CD8-positive, alpha-beta memory T cell (primary cell): ENCODE results near the gene GOSR1. TPM values are rescaled to one million over a fixed set of nuclear protein-coding genes. Genes with fewer than 3 reads are reported as not detected.
A peak's percentile ranks its signal among the peaks of the same experiment; 100 is the strongest.
"Not testable (repeated sequence)": the region's sequence is repeated elsewhere in the genome, so short reads cannot be mapped to it uniquely, and the experiment has no call there.

Experiments used
- CTCF ChIA-PET: fragments of 350-600 bp; sonication (Branson Sonifier 250); formaldehyde crosslinking; loops from one replicate; lab custom pipeline; 2021; ENCODE audit warnings: antibody characterized with exemption; lab: Charles Lee
- POLR2A ChIA-PET: fragments of 350-600 bp; sonication (Branson Sonifier 250); formaldehyde crosslinking; loops from one replicate; lab custom pipeline; 2021; ENCODE audit warnings: antibody characterized with exemption; lab: Charles Lee
- DNase-seq, 5 donors: peaks; one replicate each; pipeline versions ENCODE4 v3.0.0 to v3.0.0-alpha.2; 2020 to 2022; ENCODE audit warnings: mixed read lengths in 1 of 5
- H3K27ac ChIP-seq: one replicate; pipeline ENCODE4 v1.7.0; 2013; ENCODE audit warnings: low read depth, mild to moderate bottlenecking, low read length, moderate library complexity
- H3K27me3 ChIP-seq: 2 replicates; pipeline ENCODE4 v1.7.0; 2013; ENCODE audit warnings: low read length, mild to moderate bottlenecking; ENCODE audit not compliant: insufficient read depth, poor library complexity, severe bottlenecking
- H3K36me3 ChIP-seq: 2 replicates; pipeline ENCODE4 v1.7.0; 2013; ENCODE audit warnings: mild to moderate bottlenecking, low read length, moderate library complexity; ENCODE audit not compliant: insufficient read depth
- H3K4me1 ChIP-seq: 2 replicates; pipeline ENCODE4 v1.7.0; 2013; ENCODE audit warnings: mild to moderate bottlenecking, low read length, moderate library complexity; ENCODE audit not compliant: insufficient read depth
- H3K4me3 ChIP-seq: 2 replicates; pipeline ENCODE4 v1.7.0; 2013; ENCODE audit warnings: mild to moderate bottlenecking, low read length
- H3K9me3 ChIP-seq: 2 replicates; pipeline ENCODE4 v1.7.0; 2013; ENCODE audit warnings: mild to moderate bottlenecking, low read length
- H3K27ac Mint-ChIP-seq, 8 donors: one replicate each; pipeline ENCODE4 v1.8.0; 2020 to 2021; ENCODE audit warnings: mixed read lengths in 8 of 8, mild to moderate bottlenecking in 6 of 8, inconsistent platforms in 3 of 8, moderate library complexity in 3 of 8
- H3K27me3 Mint-ChIP-seq, 2 donors: one replicate each; pipeline ENCODE4 v1.8.0; 2020 to 2021; ENCODE audit warnings: mixed read lengths in 2 of 2, mild to moderate bottlenecking in 1 of 2, moderate library complexity in 1 of 2
- H3K36me3 Mint-ChIP-seq, 3 donors: one replicate each; pipeline ENCODE4 v1.8.0; 2020 to 2021; ENCODE audit warnings: mixed read lengths in 3 of 3, inconsistent platforms in 1 of 3, mild to moderate bottlenecking in 1 of 3
- H3K4me1 Mint-ChIP-seq, 3 donors: one replicate each; pipeline ENCODE4 v1.8.0; 2020 to 2021; ENCODE audit warnings: mixed read lengths in 3 of 3, inconsistent platforms in 1 of 3, mild to moderate bottlenecking in 1 of 3
- H3K4me3 Mint-ChIP-seq, 7 donors: one replicate each; pipeline ENCODE4 v1.8.0; 2020 to 2021; ENCODE audit warnings: mixed read lengths in 7 of 7, mild to moderate bottlenecking in 6 of 7, moderate library complexity in 4 of 7, inconsistent platforms in 2 of 7
- H3K9me3 Mint-ChIP-seq, 5 donors: one replicate each; pipeline ENCODE4 v1.8.0; 2020 to 2022; ENCODE audit warnings: mixed read lengths in 5 of 5, mild to moderate bottlenecking in 3 of 5, moderate library complexity in 2 of 5, inconsistent platforms in 1 of 5
- polyA plus RNA-seq: library from polyadenylated mRNA; unstranded; fragments of 300-500 nt; fragmentation: Illumina TruSeq; gene quantifications from one replicate; pipeline ENCODE4 v1.2.3, GENCODE V29; 2021
- total RNA-seq, 2 experiments: library from RNA; stranded (reverse); gene quantifications; one replicate each; pipeline ENCODE4 v1.2.3, GENCODE V29; 2021

The GOSR1 gene
- 10 to 100 TPM; 59.1 to 63.1 TPM for total RNA-seq
- polyA plus RNA-seq = 63.2 TPM

GRCh38 chr17:30477083-30477773, at the start of gene GOSR1:
Gene GOSR1, plus strand, starts transcription at chr17:30477408. Its CDS starts 26 bp downstream, at chr17:30477434.
- H3K4me1 Mint-ChIP-seq = peaks cover 32 to 52% (median 49%) of the 10 kb centered on the region in 3 donors
- peaks cover 8% of the 10 kb centered on the region for H3K36me3 ChIP-seq
- peak within 1 kb of the TSS; percentile 97 for H3K27ac ChIP-seq
- peak; percentile 86 to 95 (median 88) for DNase-seq
- no peaks in the 10 kb centered on the region for H3K9me3 ChIP-seq
- H3K9me3 Mint-ChIP-seq = no peaks in the 10 kb centered on the region
- H3K4me3 Mint-ChIP-seq = peak within 1 kb of the TSS; percentile 90 to 99 (median 95)
- peak within 1 kb of the TSS; percentile 80 for H3K4me3 ChIP-seq
- CTCF ChIA-PET = interaction anchor here (0.7 to 2.2 kb wide), 15 partner anchors 9 to 352 kb away, joined by 3 to 9 read pairs (median 4); partner anchors contain the start of gene CRLF3
- peaks cover 0 to 35% (median 4%) of the 10 kb centered on the region in 3 donors for H3K36me3 Mint-ChIP-seq
- H3K27ac Mint-ChIP-seq = peak within 1 kb of the TSS; percentile 90 to 100 (median 98)
- H3K4me1 ChIP-seq = peaks cover 21% of the 10 kb centered on the region
- POLR2A ChIA-PET = interaction anchor here (0.9 to 1.6 kb wide), 6 partner anchors 29 to 347 kb away, joined by 3 to 4 read pairs (median 3); partner anchors contain the start of gene CRLF3
- peaks cover 0 to 1% of the 10 kb centered on the region in 2 donors for H3K27me3 Mint-ChIP-seq
- H3K27me3 ChIP-seq = no peaks in the 10 kb centered on the region

GRCh38 chr17:30427611-30428010, 49.6 kb upstream of the GOSR1 start:
- CTCF ChIA-PET = interaction anchor here (0.6 kb wide), 1 partner anchor 129 kb away, joined by 3 read pairs; no protein-coding TSS in a partner anchor

GRCh38 chr17:30429155-30429554, 48.1 kb upstream of the GOSR1 start:
- no peaks in the 10 kb centered on the region for H3K4me1 ChIP-seq
- no peaks in the 10 kb centered on the region for H3K27me3 ChIP-seq
- no peak overlapping the region for H3K27ac ChIP-seq
- Mint-ChIP-seq H3K9me3 (no peaks in the 10 kb centered on the region), H3K4me1 (peaks cover 0 to 5% (median 0%) of the 10 kb centered on the region in 3 donors), H3K4me3 (no peak overlapping the region), H3K27ac (no peak overlapping the region), H3K27me3 (no peaks in the 10 kb centered on the region), H3K36me3 (peaks cover 0 to 78% (median 28%) of the 10 kb centered on the region in 3 donors)
- H3K36me3 ChIP-seq = peaks cover 5% of the 10 kb centered on the region
- no peak for DNase-seq
- H3K9me3 ChIP-seq = no peaks in the 10 kb centered on the region
- POLR2A ChIA-PET = no interaction called here
- CTCF ChIA-PET = no interaction called here
- H3K4me3 ChIP-seq = no peak overlapping the region

More at GRCh38 chr17:30427611-30428010, 49.6 kb upstream of the GOSR1 start:
- Mint-ChIP-seq H3K4me1 (peaks cover 0 to 5% (median 0%) of the 10 kb centered on the region in 3 donors), H3K36me3 (peaks cover 0 to 77% (median 26%) of the 10 kb centered on the region in 3 donors), H3K4me3 (peak overlapping the region in 1 of 7 donors; percentile 37), H3K9me3 (no peaks in the 10 kb centered on the region), H3K27ac (peak overlapping the region in 1 of 8 donors; percentile 85), H3K27me3 (no peaks in the 10 kb centered on the region)
- no peaks in the 10 kb centered on the region for H3K4me1 ChIP-seq
- H3K27me3 ChIP-seq = no peaks in the 10 kb centered on the region
- POLR2A ChIA-PET = no interaction called here
- H3K9me3 ChIP-seq = no peaks in the 10 kb centered on the region
- H3K27ac ChIP-seq = no peak overlapping the region
- no peak for DNase-seq
- H3K4me3 ChIP-seq = no peak overlapping the region
- peaks cover 5% of the 10 kb centered on the region for H3K36me3 ChIP-seq

- Histone ChIP-seq H3K27ac (no peak overlapping the region), H3K4me3 (no peak overlapping the region), H3K4me1 (no peaks in the 10 kb centered on the region), H3K36me3 (peaks cover 5% of the 10 kb centered on the region), H3K27me3 (no peaks in the 10 kb centered on the region), H3K9me3 (no peaks in the 10 kb centered on the region)
- Mint-ChIP-seq H3K36me3 (peaks cover 5 to 71% (median 34%) of the 10 kb centered on the region in 3 donors), H3K27me3 (no peaks in the 10 kb centered on the region), H3K9me3 (no peaks in the 10 kb centered on the region), H3K4me1 (peaks cover 4 to 9% (median 7%) of the 10 kb centered on the region in 3 donors), H3K4me3 (no peak overlapping the region), H3K27ac (peak overlapping the region in 1 of 8 donors; percentile 63)
- ChIA-PET CTCF (no interaction called here), POLR2A (no interaction called here)
- DNase-seq = no peak
These were observed 43.7 kb upstream of the GOSR1 start for GRCh38 chr17:30433514-30433913.

- Mint-ChIP-seq H3K27ac (no peak overlapping the region), H3K9me3 (no peaks in the 10 kb centered on the region), H3K27me3 (no peaks in the 10 kb centered on the region), H3K4me3 (no peak overlapping the region), H3K4me1 (peaks cover 4 to 7% (median 5%) of the 10 kb centered on the region in 3 donors), H3K36me3 (peaks cover 6 to 51% (median 27%) of the 10 kb centered on the region in 3 donors)
- POLR2A ChIA-PET = no interaction called here
- Histone ChIP-seq H3K9me3 (no peaks in the 10 kb centered on the region), H3K27ac (no peak overlapping the region), H3K4me1 (no peaks in the 10 kb centered on the region), H3K36me3 (no peaks in the 10 kb centered on the region), H3K4me3 (no peak overlapping the region), H3K27me3 (no peaks in the 10 kb centered on the region)
- no peak for DNase-seq
- CTCF ChIA-PET = no interaction called here
These were observed 40.5 kb upstream of the GOSR1 start for GRCh38 chr17:30436729-30437128.

GRCh38 chr17:30443721-30444120, 33.5 kb upstream of the GOSR1 start:
- Histone ChIP-seq H3K27ac (no peak overlapping the region), H3K4me1 (no peaks in the 10 kb centered on the region), H3K36me3 (no peaks in the 10 kb centered on the region), H3K27me3 (no peaks in the 10 kb centered on the region), H3K9me3 (no peaks in the 10 kb centered on the region), H3K4me3 (no peak overlapping the region)
- H3K9me3 Mint-ChIP-seq = no peaks in the 10 kb centered on the region
- H3K27ac Mint-ChIP-seq = peak overlapping the region in 1 of 8 donors; percentile 23
- peaks cover 9 to 49% (median 22%) of the 10 kb centered on the region in 3 donors for H3K36me3 Mint-ChIP-seq
- DNase-seq = no peak
- H3K27me3 Mint-ChIP-seq = no peaks in the 10 kb centered on the region
- POLR2A ChIA-PET = no interaction called here
- H3K4me3 Mint-ChIP-seq = no peak overlapping the region
- CTCF ChIA-PET = no interaction called here
- H3K4me1 Mint-ChIP-seq = peaks cover 10 to 15% (median 11%) of the 10 kb centered on the region in 3 donors

- H3K4me3 ChIP-seq, DNase-seq, POLR2A ChIA-PET, CTCF ChIA-PET, H3K27me3 Mint-ChIP-seq, H3K27me3 ChIP-seq, H3K4me3 Mint-ChIP-seq, H3K4me1 ChIP-seq, H3K9me3 Mint-ChIP-seq, H3K27ac ChIP-seq, H3K36me3 ChIP-seq, H3K9me3 ChIP-seq: not testable (repeated sequence)
- Mint-ChIP-seq H3K27ac (peak overlapping the region in 3 of 8 donors; percentile 4 to 64 (median 54)), H3K36me3 (peaks cover 9 to 69% (median 31%) of the 10 kb centered on the region in 3 donors), H3K4me1 (peaks cover 10 to 15% (median 11%) of the 10 kb centered on the region in 3 donors)
These were observed 30.6 kb upstream of the GOSR1 start for GRCh38 chr17:30446640-30447039.

GRCh38 chr17:30449480-30449879, 27.7 kb upstream of the GOSR1 start:
- H3K4me3 ChIP-seq = no peak overlapping the region
- peaks cover 10 to 15% (median 11%) of the 10 kb centered on the region in 3 donors for H3K4me1 Mint-ChIP-seq
- H3K36me3 Mint-ChIP-seq = peaks cover 18 to 74% (median 36%) of the 10 kb centered on the region in 3 donors
- peaks cover 2% of the 10 kb centered on the region for H3K36me3 ChIP-seq
- ChIA-PET CTCF (no interaction called here), POLR2A (no interaction called here)
- no peaks in the 10 kb centered on the region for H3K27me3 ChIP-seq
- no peaks in the 10 kb centered on the region for H3K4me1 ChIP-seq
- H3K27ac Mint-ChIP-seq = no peak overlapping the region
- H3K27me3 Mint-ChIP-seq = no peaks in the 10 kb centered on the region
- no peaks in the 10 kb centered on the region for H3K9me3 ChIP-seq
- no peaks in the 10 kb centered on the region for H3K9me3 Mint-ChIP-seq
- H3K27ac ChIP-seq = no peak overlapping the region
- no peak for DNase-seq
- H3K4me3 Mint-ChIP-seq = no peak overlapping the region
